ENCODE results near the gene IQCF6. TPM values are rescaled to one million over a fixed set of nuclear protein-coding genes. Genes with fewer than 3 reads are reported as not detected.

The IQCF6 gene
- total and polyA plus RNA-seq, 2 donors (not counting 3 experiments of a cell fraction or from before 2014, with no cell fraction given), result not detected

GRCh38 chr3:51750878-51751277 lies 28.2 kb downstream of the IQCF6 start:
- H3K9me1 ChIP-seq (replicated peaks; ENCODE audit: control insufficient read depth, extremely low read depth, insufficient read depth, low read length), result no peaks in the 10 kb centered on the region
- H3K79me2 ChIP-seq (ENCODE audit: control insufficient read depth, insufficient read depth, low read length), result no peaks in the 10 kb centered on the region
- no peak overlapping the region for H3K4me2 ChIP-seq (ENCODE audit: insufficient read depth, low read length)
- no TSS peak for BruUV-seq (replicated peaks)
- no peak overlapping the region for H3K4me3 ChIP-seq (replicated peaks in 1 of 3; ENCODE audit: insufficient read depth in 1 of 3, low read depth in 1 of 3, low read length in 3 of 3)
- FAIRE-seq (no peak), DNase-seq (ENCODE audit: low read depth, low spot score) (no peak)
- intact Hi-C loops (cut with micrococcal nuclease), result no loop called here
- H3K27ac ChIP-seq (ENCODE audit: insufficient read depth, low read depth, low read length), result no peak overlapping the region
- no peak overlapping the region for H2AFZ ChIP-seq (ENCODE audit: low read depth, low read length)
- peaks cover 2 to 3% of the 10 kb centered on the region in 2 experiments for H3K27me3 ChIP-seq (ENCODE audit: control insufficient read depth in 2 of 2, insufficient read depth in 2 of 2, low read length in 2 of 2)
- TF ChIP-seq GATA2 (IDR thresholded peaks at IDR 0.05; ENCODE audit: insufficient read depth, insufficient read length, low read depth, low read length), result no peak
- TF ChIP-seq POLR2AphosphoS5 (IDR thresholded peaks at IDR 0.05; ENCODE audit: insufficient read depth, low read depth, low read length), result no peak
- no peak for TF ChIP-seq FOS (IDR thresholded peaks at IDR 0.05; ENCODE audit: borderline replicate concordance, insufficient read depth, low read length)
- TF ChIP-seq CTCF (IDR thresholded peaks at IDR 0.05; ENCODE audit: extremely low read depth in 1 of 2, insufficient read depth in 1 of 2, low read depth in 1 of 2, low read length in 2 of 2), result no peak
- no peak for TF ChIP-seq MYC (IDR thresholded peaks at IDR 0.05; ENCODE audit: low read depth, low read length)
- no peak for TF ChIP-seq MAX (IDR thresholded peaks at IDR 0.05; ENCODE audit: insufficient read depth, insufficient read length)
- TF ChIP-seq POLR2A (IDR thresholded peaks at IDR 0.05; ENCODE audit: low read depth, low read length), result no peak
- TF ChIP-seq JUN (IDR thresholded peaks at IDR 0.05; ENCODE audit: borderline replicate concordance, insufficient read depth, insufficient read length, low read depth), result no peak
- TF ChIP-seq EZH2 (IDR thresholded peaks at IDR 0.05; ENCODE audit: borderline replicate concordance, low read depth, low read length, severe bottlenecking), result no peak
- no peaks in the 10 kb centered on the region for H3K4me1 ChIP-seq (ENCODE audit: control insufficient read depth, extremely low read depth, insufficient read depth, low read length)
- POLR2A ChIA-PET, result no interaction called here
- CTCF ChIA-PET, result no interaction called here
- H3K9ac ChIP-seq (replicated peaks; ENCODE audit: extremely low read depth, insufficient read depth, low read length), result no peak overlapping the region
- dilution Hi-C loops (cut with MboI; ENCODE audit: extremely low pct_ligation_motif_present, low sequenced_read_pairs), result no loop called here
- no peaks in the 10 kb centered on the region for H3K36me3 ChIP-seq (ENCODE audit: control insufficient read depth in 2 of 2, extremely low read depth in 1 of 2, insufficient read depth in 2 of 2, low read length in 2 of 2)
- no peaks in the 10 kb centered on the region for H4K20me1 ChIP-seq (replicated peaks; ENCODE audit: control insufficient read depth, extremely low read depth, insufficient read depth, low read length)
- no peaks in the 10 kb centered on the region for H3K9me3 ChIP-seq (replicated peaks; ENCODE audit: control insufficient read depth, insufficient read depth, low read length)

Measured in endothelial cell of umbilical vein (primary cell).